CD8-positive, alpha-beta memory T cell (primary cell): Measurements from ENCODE around the gene TNPO3. TPM values are rescaled to one million over a fixed set of nuclear protein-coding genes. Genes with fewer than 3 reads are reported as not detected.

ENCODE experiments used
- CTCF ChIA-PET: fragments of 350-600 bp; sonication (Branson Sonifier 250); formaldehyde crosslinking; loops from one replicate; lab custom pipeline; 2021; ENCODE audit warnings: antibody characterized with exemption; lab: Charles Lee
- POLR2A ChIA-PET: fragments of 350-600 bp; sonication (Branson Sonifier 250); formaldehyde crosslinking; loops from one replicate; lab custom pipeline; 2021; ENCODE audit warnings: antibody characterized with exemption; lab: Charles Lee
- DNase-seq, 5 donors: peaks; one replicate each; pipeline versions ENCODE4 v3.0.0 to v3.0.0-alpha.2; 2020 to 2022; ENCODE audit warnings: mixed read lengths in 1 of 5
- H3K27ac ChIP-seq: one replicate; pipeline ENCODE4 v1.7.0; 2013; ENCODE audit warnings: low read depth, mild to moderate bottlenecking, low read length, moderate library complexity
- H3K27me3 ChIP-seq: 2 replicates; pipeline ENCODE4 v1.7.0; 2013; ENCODE audit warnings: low read length, mild to moderate bottlenecking; ENCODE audit not compliant: insufficient read depth, poor library complexity, severe bottlenecking
- H3K36me3 ChIP-seq: 2 replicates; pipeline ENCODE4 v1.7.0; 2013; ENCODE audit warnings: mild to moderate bottlenecking, low read length, moderate library complexity; ENCODE audit not compliant: insufficient read depth
- H3K4me1 ChIP-seq: 2 replicates; pipeline ENCODE4 v1.7.0; 2013; ENCODE audit warnings: mild to moderate bottlenecking, low read length, moderate library complexity; ENCODE audit not compliant: insufficient read depth
- H3K4me3 ChIP-seq: 2 replicates; pipeline ENCODE4 v1.7.0; 2013; ENCODE audit warnings: mild to moderate bottlenecking, low read length
- H3K9me3 ChIP-seq: 2 replicates; pipeline ENCODE4 v1.7.0; 2013; ENCODE audit warnings: mild to moderate bottlenecking, low read length
- H3K27ac Mint-ChIP-seq, 8 donors: one replicate each; pipeline ENCODE4 v1.8.0; 2020 to 2021; ENCODE audit warnings: mixed read lengths in 8 of 8, mild to moderate bottlenecking in 6 of 8, inconsistent platforms in 3 of 8, moderate library complexity in 3 of 8
- H3K27me3 Mint-ChIP-seq, 2 donors: one replicate each; pipeline ENCODE4 v1.8.0; 2020 to 2021; ENCODE audit warnings: mixed read lengths in 2 of 2, mild to moderate bottlenecking in 1 of 2, moderate library complexity in 1 of 2
- H3K36me3 Mint-ChIP-seq, 3 donors: one replicate each; pipeline ENCODE4 v1.8.0; 2020 to 2021; ENCODE audit warnings: mixed read lengths in 3 of 3, inconsistent platforms in 1 of 3, mild to moderate bottlenecking in 1 of 3
- H3K4me1 Mint-ChIP-seq, 3 donors: one replicate each; pipeline ENCODE4 v1.8.0; 2020 to 2021; ENCODE audit warnings: mixed read lengths in 3 of 3, inconsistent platforms in 1 of 3, mild to moderate bottlenecking in 1 of 3
- H3K4me3 Mint-ChIP-seq, 7 donors: one replicate each; pipeline ENCODE4 v1.8.0; 2020 to 2021; ENCODE audit warnings: mixed read lengths in 7 of 7, mild to moderate bottlenecking in 6 of 7, moderate library complexity in 4 of 7, inconsistent platforms in 2 of 7
- H3K9me3 Mint-ChIP-seq, 5 donors: one replicate each; pipeline ENCODE4 v1.8.0; 2020 to 2022; ENCODE audit warnings: mixed read lengths in 5 of 5, mild to moderate bottlenecking in 3 of 5, moderate library complexity in 2 of 5, inconsistent platforms in 1 of 5
- polyA plus RNA-seq: library from polyadenylated mRNA; unstranded; fragments of 300-500 nt; fragmentation: Illumina TruSeq; gene quantifications from one replicate; pipeline ENCODE4 v1.2.3, GENCODE V29; 2021
- total RNA-seq, 2 experiments: library from RNA; stranded (reverse); gene quantifications; one replicate each; pipeline ENCODE4 v1.2.3, GENCODE V29; 2021

Gene TNPO3
- total and polyA plus RNA-seq, 3 experiments from 2014 or later: 43.1 to 82.1 (median 80.5) TPM

DNA sequence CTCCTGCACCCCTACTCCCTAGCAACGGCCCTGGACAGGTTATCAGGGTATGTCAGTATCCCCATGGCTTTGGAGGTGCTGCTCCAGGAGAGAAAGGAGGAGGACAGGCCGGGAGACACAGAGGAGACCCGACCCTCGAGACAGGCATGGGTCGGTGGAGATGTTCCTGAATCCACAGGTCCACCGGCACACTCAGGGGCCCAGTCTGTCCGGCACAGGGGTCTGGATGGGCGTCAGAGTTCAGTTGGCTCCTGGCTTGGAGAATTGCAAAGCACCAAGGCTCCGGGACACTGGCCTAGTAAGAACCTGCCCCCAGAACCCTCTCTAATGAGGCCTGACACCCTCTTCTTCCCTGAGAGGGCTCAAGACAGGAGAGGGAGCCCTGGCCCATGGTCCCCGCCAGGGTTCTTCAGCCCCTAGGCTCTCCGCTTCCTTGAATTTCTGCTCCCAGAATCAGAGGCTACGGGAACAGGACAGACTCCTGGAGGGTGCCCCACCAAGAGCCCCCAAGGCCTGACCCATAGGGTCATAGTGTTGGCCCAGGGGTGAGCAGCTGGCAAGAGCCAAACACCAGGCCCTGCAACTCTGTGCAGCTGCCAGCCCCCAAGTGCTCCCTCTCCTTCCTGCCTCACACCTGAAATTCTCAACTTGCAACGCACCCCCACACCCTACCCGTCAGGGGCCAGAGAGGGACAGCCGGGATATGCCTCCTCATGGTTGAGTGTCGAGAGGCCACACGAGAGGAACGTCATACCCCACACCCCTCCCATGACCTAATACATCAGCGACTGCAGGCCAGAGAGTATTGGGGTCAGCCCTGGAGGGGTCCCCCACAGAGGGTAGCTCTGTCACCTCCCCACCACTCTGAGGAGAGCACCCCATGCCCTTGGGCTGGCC, 122.7 kb downstream of the TNPO3 start:
- Mint-ChIP-seq H3K9me3 (no peaks in the 10 kb centered on the region), H3K4me3 (no peak overlapping the region), H3K4me1 (peaks cover 15 to 19% (median 18%) of the 10 kb centered on the region in 3 donors), H3K36me3 (no peaks in the 10 kb centered on the region), H3K27me3 (peaks cover 6 to 17% of the 10 kb centered on the region in 2 donors), H3K27ac (no peak overlapping the region)
- H3K27me3 ChIP-seq: peaks cover 2% of the 10 kb centered on the region
- DNase-seq: no peak
- ChIA-PET CTCF (interaction anchor here (1.1 kb wide), 1 partner anchor 160 kb away, joined by 3 read pairs; no protein-coding TSS in a partner anchor), POLR2A (no interaction called here)
- no peaks in the 10 kb centered on the region for H3K9me3 ChIP-seq
- H3K4me3 ChIP-seq: peak overlapping the region; percentile 22
- peaks cover 12% of the 10 kb centered on the region for H3K4me1 ChIP-seq
- H3K36me3 ChIP-seq: no peaks in the 10 kb centered on the region
- H3K27ac ChIP-seq: no peak overlapping the region

DNA sequence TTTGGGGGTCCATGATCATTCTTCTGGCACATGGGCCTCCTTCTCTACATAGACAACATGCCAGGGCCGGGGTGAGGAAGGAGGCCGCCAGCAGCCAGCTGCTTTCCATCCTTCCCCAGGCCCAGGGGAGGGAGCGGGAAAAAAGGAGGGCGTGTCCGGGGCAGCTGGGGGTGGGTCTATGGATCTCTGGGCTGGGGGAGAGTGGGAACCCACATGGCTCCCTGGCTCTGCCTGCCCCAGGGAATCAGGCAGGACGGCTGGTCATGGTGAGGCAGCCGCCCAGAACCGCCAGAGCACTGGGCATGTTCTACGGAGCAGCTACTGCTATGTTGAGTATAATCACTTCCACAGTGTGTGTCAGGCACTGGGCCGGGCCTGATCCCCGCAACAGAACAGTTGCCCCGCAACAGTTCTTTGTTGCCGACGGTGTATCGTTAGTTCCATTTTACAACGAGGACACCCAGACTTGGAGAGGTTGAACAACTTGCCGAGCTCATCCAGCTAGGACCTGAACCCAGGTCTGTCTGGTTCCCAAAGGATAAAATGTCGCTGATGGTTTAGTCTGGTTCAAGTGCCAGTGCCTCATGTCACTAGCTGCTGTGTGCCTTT, 123.6 kb downstream of the TNPO3 start:
- H3K36me3 ChIP-seq: no peaks in the 10 kb centered on the region
- peaks cover 12% of the 10 kb centered on the region for H3K4me1 ChIP-seq
- Mint-ChIP-seq H3K36me3 (no peaks in the 10 kb centered on the region), H3K27ac (no peak overlapping the region), H3K9me3 (no peaks in the 10 kb centered on the region), H3K4me1 (peaks cover 10 to 14% (median 14%) of the 10 kb centered on the region in 3 donors), H3K4me3 (no peak overlapping the region), H3K27me3 (peaks cover 0 to 11% of the 10 kb centered on the region in 2 donors)
- ChIA-PET POLR2A (no interaction called here), CTCF (no interaction called here)
- H3K9me3 ChIP-seq: no peaks in the 10 kb centered on the region
- no peaks in the 10 kb centered on the region for H3K27me3 ChIP-seq
- no peak overlapping the region for H3K27ac ChIP-seq
- H3K4me3 ChIP-seq: no peak overlapping the region
- DNase-seq: peak in 1 of 5 donors; percentile 19

DNA sequence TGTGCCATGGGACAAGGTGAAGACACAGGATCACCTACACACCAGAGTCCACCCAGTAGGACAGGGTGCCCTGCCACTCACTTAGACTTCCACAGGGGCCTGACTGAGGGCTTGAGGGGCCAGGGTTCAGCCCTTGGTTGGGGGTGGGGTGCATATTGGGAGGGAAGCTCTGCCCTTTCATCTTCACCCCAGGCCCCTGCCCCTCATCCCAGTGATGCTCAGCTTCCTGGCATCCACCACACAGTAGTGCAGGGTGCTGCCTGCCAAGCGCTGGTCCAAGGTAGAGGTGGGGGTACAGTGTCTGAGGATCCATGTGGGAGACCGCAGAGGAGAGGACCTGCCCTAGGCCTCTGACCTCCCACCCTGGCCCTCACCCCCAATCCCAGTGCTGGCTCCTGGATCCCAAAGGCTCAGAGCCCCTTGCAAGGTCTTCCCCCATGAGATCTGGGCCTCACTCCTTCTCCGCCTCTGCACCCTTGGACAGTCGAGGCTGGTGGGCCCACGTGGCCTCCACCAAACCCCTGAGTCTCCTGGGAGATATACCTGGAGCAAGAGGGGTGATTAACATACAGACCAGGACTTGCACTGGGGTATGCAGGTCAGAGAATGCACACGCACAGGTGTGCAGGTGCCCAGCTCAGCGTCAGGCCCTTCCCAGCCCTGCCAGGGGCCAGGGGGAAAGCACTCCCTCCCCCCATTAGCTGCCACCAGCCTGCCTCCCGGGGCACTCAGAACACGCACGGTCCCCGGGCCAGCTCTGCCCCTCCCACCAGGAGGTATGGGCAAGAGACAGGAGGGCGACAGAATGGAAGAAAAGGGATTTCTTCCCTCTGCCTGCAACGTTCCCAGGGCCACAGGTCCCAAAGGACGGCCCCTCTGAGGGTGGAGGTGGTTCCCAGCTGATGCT, 125.8 kb downstream of the TNPO3 start:
- Mint-ChIP-seq H3K4me3 (no peak overlapping the region), H3K4me1 (peaks cover 10 to 14% (median 14%) of the 10 kb centered on the region in 3 donors), H3K27ac (no peak overlapping the region), H3K27me3 (peaks cover 0 to 9% of the 10 kb centered on the region in 2 donors), H3K9me3 (no peaks in the 10 kb centered on the region), H3K36me3 (no peaks in the 10 kb centered on the region)
- Histone ChIP-seq H3K4me3 (no peak overlapping the region), H3K27ac (no peak overlapping the region), H3K9me3 (no peaks in the 10 kb centered on the region), H3K27me3 (no peaks in the 10 kb centered on the region), H3K36me3 (no peaks in the 10 kb centered on the region), H3K4me1 (peaks cover 12% of the 10 kb centered on the region)
- ChIA-PET POLR2A (no interaction called here), CTCF (interaction anchor here (1.3 kb wide), 1 partner anchor 11 kb away, joined by 3 read pairs; no protein-coding TSS in a partner anchor)
- DNase-seq: peak in 1 of 5 donors; percentile 37

DNA sequence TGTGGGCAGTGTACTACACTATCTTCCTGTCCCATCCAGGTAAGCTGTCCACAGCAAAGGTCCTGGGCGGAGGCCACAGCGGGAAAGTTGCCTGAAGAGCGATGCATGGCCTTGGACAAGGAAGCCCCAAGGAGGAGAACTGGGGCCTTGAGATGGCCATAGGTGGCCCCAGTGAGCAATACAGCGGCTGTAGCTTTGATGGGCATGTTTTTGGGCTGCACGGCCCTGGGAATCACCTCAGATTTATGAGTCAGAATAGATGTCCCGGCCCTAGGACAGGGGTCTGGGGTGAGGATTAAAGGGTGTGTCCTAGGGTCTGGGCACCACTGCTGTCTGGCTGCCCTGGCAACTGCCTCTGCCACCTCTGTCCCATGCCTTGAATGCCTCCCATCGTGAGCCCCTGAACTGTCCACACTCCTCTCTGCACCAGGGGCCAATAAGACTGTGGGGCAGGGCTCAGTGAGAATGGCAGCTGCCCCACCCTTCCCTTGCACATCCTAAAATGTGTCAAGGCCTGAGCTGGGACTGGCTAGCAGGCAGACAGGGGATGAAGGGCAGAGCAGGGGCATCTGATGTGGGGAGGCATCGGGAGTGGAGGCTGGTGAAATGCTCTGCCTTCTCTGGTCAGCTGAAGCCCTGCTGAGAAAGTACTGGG, 126.6 kb downstream of the TNPO3 start:
- peaks cover 9% of the 10 kb centered on the region for H3K4me1 ChIP-seq
- Mint-ChIP-seq H3K36me3 (no peaks in the 10 kb centered on the region), H3K9me3 (no peaks in the 10 kb centered on the region), H3K4me1 (peaks cover 6 to 10% (median 8%) of the 10 kb centered on the region in 3 donors), H3K4me3 (no peak overlapping the region), H3K27ac (no peak overlapping the region), H3K27me3 (peaks cover 0 to 10% of the 10 kb centered on the region in 2 donors)
- no peak overlapping the region for H3K4me3 ChIP-seq
- CTCF ChIA-PET: no interaction called here
- POLR2A ChIA-PET: no interaction called here
- DNase-seq: peak in 1 of 5 donors; percentile 34
- no peaks in the 10 kb centered on the region for H3K36me3 ChIP-seq
- no peaks in the 10 kb centered on the region for H3K9me3 ChIP-seq
- H3K27ac ChIP-seq: no peak overlapping the region
- no peaks in the 10 kb centered on the region for H3K27me3 ChIP-seq

DNA sequence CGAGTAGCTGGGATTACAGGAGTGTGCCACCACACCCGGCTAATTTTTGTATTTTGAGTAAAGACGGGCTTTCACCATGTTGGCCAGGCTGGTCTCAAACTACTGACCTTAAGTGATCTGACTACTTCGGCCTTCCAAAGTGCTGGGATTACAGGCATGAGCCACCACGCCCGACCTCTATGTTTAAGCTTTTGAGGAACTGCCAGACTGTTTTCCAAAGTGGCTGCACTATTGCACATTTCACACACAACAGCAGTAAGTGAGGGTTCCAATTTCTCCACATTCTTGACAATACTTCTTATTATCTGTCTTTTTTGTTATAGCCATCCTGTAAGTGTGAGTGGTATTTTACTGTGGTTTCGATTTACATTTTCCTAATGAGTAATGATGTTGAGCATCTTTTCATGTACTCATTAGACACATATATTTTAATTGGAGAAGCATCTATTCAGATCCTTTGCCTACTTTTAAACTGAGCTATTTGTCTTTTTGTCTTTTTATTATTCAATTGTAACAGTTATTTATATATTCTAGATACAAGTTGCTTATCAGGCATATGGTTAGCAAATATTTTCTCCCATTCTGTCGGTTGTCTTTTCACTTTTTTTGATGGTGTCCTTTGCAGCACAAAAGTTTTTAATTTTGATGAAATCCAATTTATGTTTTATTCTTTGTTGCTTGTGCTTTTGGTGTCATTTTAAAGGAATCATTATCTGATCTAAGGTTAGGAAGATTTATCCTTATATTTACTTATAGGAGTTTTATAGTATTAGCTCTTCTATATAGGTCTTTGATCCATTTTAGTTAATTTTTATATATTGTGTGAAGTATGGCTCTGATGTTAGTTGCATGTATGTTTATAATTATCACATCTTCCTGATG, 130.0 kb downstream of the TNPO3 start:
- Mint-ChIP-seq H3K36me3 (no peaks in the 10 kb centered on the region), H3K9me3 (no peaks in the 10 kb centered on the region), H3K27me3 (peaks cover 6 to 25% of the 10 kb centered on the region in 2 donors), H3K27ac (no peak overlapping the region), H3K4me1 (no peaks in the 10 kb centered on the region), H3K4me3 (no peak overlapping the region)
- POLR2A ChIA-PET: no interaction called here
- Histone ChIP-seq H3K27me3 (no peaks in the 10 kb centered on the region), H3K4me1 (no peaks in the 10 kb centered on the region), H3K36me3 (no peaks in the 10 kb centered on the region), H3K27ac (no peak overlapping the region), H3K9me3 (no peaks in the 10 kb centered on the region), H3K4me3 (no peak overlapping the region)
- no peak for DNase-seq
- CTCF ChIA-PET: no interaction called here

DNA sequence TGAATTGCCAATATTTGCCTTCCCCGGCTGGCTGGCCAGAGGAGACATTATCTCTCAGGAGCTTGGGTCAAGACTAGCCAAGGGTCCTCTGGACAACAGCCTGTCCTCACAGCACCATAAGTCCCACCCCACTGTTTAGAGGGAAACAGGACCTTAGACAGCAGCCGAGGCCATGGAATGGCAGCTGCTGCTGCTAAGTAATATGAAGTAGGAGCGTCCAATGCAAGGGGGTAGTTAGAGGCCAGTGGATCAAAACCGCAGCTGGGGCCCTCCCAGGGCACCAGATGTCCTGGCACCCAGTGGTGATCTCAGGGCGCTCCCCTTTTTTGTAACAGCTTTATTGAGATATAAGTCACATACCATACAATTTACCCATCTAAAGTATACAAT, 131.5 kb downstream of the TNPO3 start:
- H3K36me3 ChIP-seq: no peaks in the 10 kb centered on the region
- H3K4me1 ChIP-seq: no peaks in the 10 kb centered on the region
- no peak overlapping the region for H3K27ac Mint-ChIP-seq
- no peaks in the 10 kb centered on the region for H3K9me3 Mint-ChIP-seq
- no peak overlapping the region for H3K27ac ChIP-seq
- H3K4me1 Mint-ChIP-seq: no peaks in the 10 kb centered on the region
- peaks cover 10 to 29% of the 10 kb centered on the region in 2 donors for H3K27me3 Mint-ChIP-seq
- ChIA-PET CTCF (no interaction called here), POLR2A (no interaction called here)
- H3K27me3 ChIP-seq: no peaks in the 10 kb centered on the region
- no peak for DNase-seq
- H3K4me3 ChIP-seq: no peak overlapping the region
- no peaks in the 10 kb centered on the region for H3K9me3 ChIP-seq
- H3K4me3 Mint-ChIP-seq: no peak overlapping the region
- H3K36me3 Mint-ChIP-seq: no peaks in the 10 kb centered on the region
